GM19238 (cell line): ENCODE results near the gene LRIT2.

Experiments
- DNase-seq: peaks from one replicate; pipeline ENCODE4 v3.0.0; 2011; ENCODE audit warnings: low spot score; ENCODE audit not compliant: insufficient read length

The LRIT2 gene

GRCh38 chr10:84225427-84226173 is at the start of gene LRIT2:
Gene LRIT2, minus strand, starts transcription at chr10:84225544. Its CDS starts 24 bp downstream, at chr10:84225520.
- DNase-seq, result no peak

GRCh38 chr10:84270708-84271107 is 45.4 kb upstream of the LRIT2 start:
- no peak for DNase-seq

- no peak for DNase-seq
Measured at GRCh38 chr10:84269773-84270172, 44.4 kb upstream of the LRIT2 start.

- no peak for DNase-seq
Measured at GRCh38 chr10:84269162-84269561, 43.8 kb upstream of the LRIT2 start.

GRCh38 chr10:84267503-84268126 is 42.3 kb upstream of the LRIT2 start:
- DNase-seq, result no peak

GRCh38 chr10:84265418-84265817 is 40.1 kb upstream of the LRIT2 start:
- DNase-seq, result no peak

- DNase-seq, result peak; percentile 47
Measured at GRCh38 chr10:84264611-84265141, 39.3 kb upstream of the LRIT2 start.

GRCh38 chr10:84263716-84264115 is 38.4 kb upstream of the LRIT2 start:
- no peak for DNase-seq

GRCh38 chr10:84262190-84262956 is 37.0 kb upstream of the LRIT2 start:
- DNase-seq, result no peak

GRCh38 chr10:84261236-84261915 is 36.0 kb upstream of the LRIT2 start:
- no peak for DNase-seq

- no peak for DNase-seq
Measured at GRCh38 chr10:84258034-84258695, 32.8 kb upstream of the LRIT2 start.

- DNase-seq, result no peak
Measured at GRCh38 chr10:84257343-84258020, 32.1 kb upstream of the LRIT2 start.

GRCh38 chr10:84256510-84257342 is 31.4 kb upstream of the LRIT2 start:
- no peak for DNase-seq

GRCh38 chr10:84254552-84255478 is 29.5 kb upstream of the LRIT2 start:
- DNase-seq, result no peak

GRCh38 chr10:84248794-84249193 is 23.4 kb upstream of the LRIT2 start:
- no peak for DNase-seq

GRCh38 chr10:84247496-84247895 is 22.2 kb upstream of the LRIT2 start:
- no peak for DNase-seq

GRCh38 chr10:84244651-84245270 is 19.4 kb upstream of the LRIT2 start, which contains the start of gene RGR:
Gene RGR, plus strand, starts transcription at chr10:84245053. Its CDS starts 38 bp downstream, at chr10:84245091.
- no peak for DNase-seq

- DNase-seq, result no peak
Measured at GRCh38 chr10:84243759-84244158, 18.4 kb upstream of the LRIT2 start.
